HG03342 (cell line): Measurements from ENCODE around the gene ERBB3.

Experiments
- ATAC-seq: cut with Tn5 transposase; IDR thresholded peaks from one replicate; pipeline ENCODE4 v1.9.1; 2021; ENCODE audit warnings: mild to moderate bottlenecking, moderate library complexity; ENCODE audit not compliant: unreplicated experiment

Gene ERBB3

GRCh38 chr12:56129942-56130495 lies 50.1 kb downstream of the ERBB3 start:
- ATAC-seq = no peak

- ATAC-seq = no peak
Measured at GRCh38 chr12:56130876-56131275, 50.9 kb downstream of the ERBB3 start.

- ATAC-seq = no peak
Measured at GRCh38 chr12:56134897-56135296, 54.9 kb downstream of the ERBB3 start.

- ATAC-seq = no peak
Measured at GRCh38 chr12:56137853-56138571, 58.0 kb downstream of the ERBB3 start.

- no peak for ATAC-seq
Measured at GRCh38 chr12:56141946-56142784, 62.2 kb downstream of the ERBB3 start.

- no peak for ATAC-seq
Measured at GRCh38 chr12:56143217-56143616, 63.3 kb downstream of the ERBB3 start.

- ATAC-seq = no peak
Measured at GRCh38 chr12:56143870-56144269, 63.9 kb downstream of the ERBB3 start.

GRCh38 chr12:56145217-56145616 lies 65.3 kb downstream of the ERBB3 start:
- no peak for ATAC-seq

- ATAC-seq = no peak
Measured at GRCh38 chr12:56146492-56147460, 66.8 kb downstream of the ERBB3 start.

- no peak for ATAC-seq
Measured at GRCh38 chr12:56150563-56150962, 70.6 kb downstream of the ERBB3 start.

- peak; percentile 54 for ATAC-seq
Measured at GRCh38 chr12:56151672-56152131, 71.7 kb downstream of the ERBB3 start.

- ATAC-seq = peak; percentile 86
Measured at GRCh38 chr12:56152132-56152755, 72.3 kb downstream of the ERBB3 start, which contains the start of gene MYL6B. Gene MYL6B, plus strand, starts transcription at chr12:56152587. Its CDS starts 1,332 bp downstream, at chr12:56153919.
